Measurements from ENCODE around the gene ASIC4.

The ASIC4 gene

DNA sequence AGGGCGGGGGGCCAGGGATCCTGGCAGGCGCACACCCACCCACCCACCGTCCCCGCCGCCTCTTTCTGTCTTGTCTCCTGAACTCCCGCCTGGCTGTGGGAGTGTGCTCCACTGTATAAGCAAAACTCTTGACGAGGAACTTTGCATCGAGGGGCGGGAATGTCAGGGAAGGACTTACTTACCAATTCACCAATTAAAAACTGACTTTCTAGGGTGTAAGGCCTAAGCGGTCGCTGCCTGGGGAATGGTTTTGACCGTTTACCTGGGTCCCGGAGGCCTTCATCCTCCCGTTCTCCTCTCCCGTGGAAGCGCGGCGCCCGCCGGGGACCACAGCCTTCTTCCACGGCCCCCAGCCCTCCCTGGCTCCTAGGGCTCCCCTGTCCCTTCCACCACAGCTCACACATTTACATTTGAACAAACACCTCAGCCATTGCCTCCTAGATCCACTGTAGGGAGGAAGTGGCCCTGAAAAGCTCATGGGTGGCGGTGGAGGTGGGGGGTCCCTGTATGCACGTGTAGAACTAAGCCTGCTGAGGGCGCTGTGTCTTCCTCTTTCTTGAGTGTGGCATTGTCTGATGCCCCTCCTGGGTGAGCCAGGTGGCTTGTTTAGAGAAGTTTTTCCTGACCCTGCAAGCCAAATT, 8.9 kb downstream of the ASIC4 start:
- no peak for DNase-seq (ENCODE audit: extremely low spot score)
- CTCF ChIA-PET, result interaction anchor here (1.0 to 9.9 kb wide), 5 partner anchors 19 to 121 kb away, joined by 3 to 325 read pairs (median 3); partner anchors contain the start of genes CHPF, GMPPA and TMEM198
- POLR2A ChIA-PET, result interaction anchor here (0.6 kb wide), 1 partner anchor 68 kb away, joined by 3 read pairs; no protein-coding TSS in a partner anchor
- TF ChIP-seq CTCF (IDR thresholded peaks at IDR 0.05; ENCODE audit: control extremely low read depth, extremely low read depth, low read depth, missing control alignments), result no peak

DNA sequence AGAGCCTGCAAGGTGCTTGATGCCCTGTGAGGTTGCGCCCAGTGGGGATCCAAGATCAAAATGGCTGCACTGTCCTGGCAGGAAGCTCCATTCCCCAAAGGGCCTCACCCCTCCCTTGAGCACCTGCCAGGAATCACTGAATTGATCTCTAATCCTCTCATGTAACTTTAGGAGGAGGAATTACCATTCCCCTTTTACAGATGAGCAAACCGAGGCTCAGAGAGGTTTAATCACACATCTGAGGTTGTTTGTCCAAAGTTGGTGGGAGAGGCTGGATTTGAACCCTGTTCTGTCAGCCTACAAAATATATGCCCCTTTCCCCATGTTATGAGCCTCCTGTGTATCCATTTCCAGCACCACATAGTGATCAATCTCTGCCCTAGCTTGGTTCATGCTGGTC, 10.5 kb downstream of the ASIC4 start:
- no peak for DNase-seq (ENCODE audit: extremely low spot score)
- POLR2A ChIA-PET, result no interaction called here
- TF ChIP-seq CTCF (IDR thresholded peaks at IDR 0.05; ENCODE audit: control extremely low read depth, extremely low read depth, low read depth, missing control alignments), result no peak
- CTCF ChIA-PET, result interaction anchor here (0.9 to 9.9 kb wide), 7 partner anchors 17 to 137 kb away, joined by 3 to 325 read pairs (median 4); partner anchors contain the start of genes CHPF, DNPEP, GMPPA and TMEM198

DNA sequence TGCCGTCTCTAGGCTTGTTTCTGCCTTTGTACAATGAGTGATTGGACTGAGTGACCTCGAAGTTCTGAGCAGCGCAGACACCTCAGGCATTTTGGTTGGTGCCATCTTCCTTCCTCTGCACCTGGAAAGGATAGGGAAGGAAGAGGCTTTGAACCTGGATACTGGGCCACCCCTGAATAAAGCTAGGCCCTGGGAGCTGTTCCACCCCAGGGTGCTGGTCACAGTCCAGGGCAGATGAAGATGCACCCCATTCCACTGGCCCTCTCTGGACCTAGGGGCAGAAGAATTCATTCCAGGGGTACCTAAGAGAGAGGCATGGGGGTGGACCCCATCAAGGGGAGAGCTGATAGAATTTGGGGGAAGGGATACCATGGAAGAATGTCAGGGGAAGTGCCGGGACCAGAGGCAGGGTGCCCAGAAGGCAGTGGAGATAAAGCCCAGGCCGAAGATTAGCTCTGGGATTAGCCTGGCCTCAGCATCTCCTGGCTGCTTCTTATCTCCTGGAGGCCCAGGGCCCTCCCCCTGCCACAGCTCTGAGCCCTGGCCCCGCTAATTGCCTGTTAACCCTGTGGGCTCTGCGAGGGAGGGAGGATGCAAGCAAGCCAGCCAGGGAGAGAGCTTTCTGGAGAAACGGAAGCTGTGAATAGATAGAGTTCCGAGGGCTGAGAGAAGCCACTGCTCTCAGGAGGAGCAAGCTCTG, 11.4 kb downstream of the ASIC4 start:
- ChIA-PET CTCF (interaction anchor here (0.9 to 9.9 kb wide), 10 partner anchors 7 to 164 kb away, joined by 3 to 325 read pairs (median 5); partner anchors contain the start of genes CHPF, DNPEP, GMPPA and TMEM198), POLR2A (no interaction called here)
- no peak for TF ChIP-seq CTCF (IDR thresholded peaks at IDR 0.05; ENCODE audit: control extremely low read depth, extremely low read depth, low read depth, missing control alignments)
- DNase-seq (ENCODE audit: extremely low spot score), result no peak

DNA sequence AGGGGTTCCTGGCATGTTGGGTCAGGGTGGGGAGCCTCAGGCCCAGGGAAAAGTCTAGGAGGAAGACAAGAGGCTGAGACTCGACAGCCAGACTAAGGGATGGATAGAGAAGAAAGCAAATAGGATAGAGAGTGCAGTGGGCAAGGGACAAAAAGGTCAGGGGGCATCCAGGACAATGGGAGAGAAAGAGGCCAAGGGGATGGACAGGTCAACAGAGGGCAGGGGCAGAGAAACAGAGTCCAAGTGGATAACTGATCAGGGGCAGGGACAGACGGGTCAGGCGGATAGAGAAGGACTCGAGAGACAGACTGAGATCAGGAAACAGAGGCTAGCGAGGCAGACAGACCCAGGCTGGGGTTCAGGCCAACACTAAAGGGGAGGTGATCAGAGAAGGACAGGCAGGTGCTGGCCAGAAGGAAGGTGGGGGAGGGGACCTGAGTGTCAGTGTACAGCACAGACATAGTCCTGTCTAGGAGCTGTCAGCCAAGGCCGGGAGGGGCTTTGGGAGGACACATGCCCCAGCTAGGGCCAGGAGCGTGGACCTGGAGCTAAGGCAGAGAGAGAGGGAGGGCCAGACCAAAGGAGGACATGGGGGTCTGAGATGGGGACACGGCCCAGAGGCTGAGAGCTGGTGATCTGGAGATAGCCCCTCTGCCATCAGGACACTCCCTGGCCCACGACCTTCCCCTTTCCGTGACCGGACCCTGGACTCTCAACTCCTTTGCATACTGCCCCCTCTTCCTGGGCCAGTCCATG, 12.2 kb downstream of the ASIC4 start:
- ChIA-PET CTCF (interaction anchor here (0.9 to 9.9 kb wide), 7 partner anchors 8 to 163 kb away, joined by 3 to 325 read pairs (median 14); partner anchors contain the start of genes CHPF, GMPPA and TMEM198), POLR2A (no interaction called here)
- TF ChIP-seq CTCF (IDR thresholded peaks at IDR 0.05; ENCODE audit: control extremely low read depth, extremely low read depth, low read depth, missing control alignments), result no peak
- DNase-seq (ENCODE audit: extremely low spot score), result no peak

DNA sequence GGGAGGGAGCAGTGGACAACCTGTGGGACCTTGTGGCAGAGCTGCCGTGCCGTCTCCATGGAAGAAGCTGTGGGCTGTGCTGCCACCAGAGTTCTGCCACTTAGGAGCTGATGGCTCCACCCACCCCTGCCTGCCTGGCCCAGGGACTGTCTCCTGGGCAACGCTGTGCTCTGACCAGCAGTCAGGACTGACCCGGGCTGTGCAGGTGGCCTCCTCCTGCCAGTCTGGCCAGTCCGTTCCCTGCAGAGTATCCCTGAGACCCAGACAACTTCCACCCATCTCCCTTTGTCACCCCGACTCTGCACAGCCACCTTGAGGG, 12.8 kb downstream of the ASIC4 start:
- CTCF ChIA-PET, result interaction anchor here (1.5 to 9.9 kb wide), 7 partner anchors 9 to 125 kb away, joined by 3 to 325 read pairs (median 77); partner anchors contain the start of genes CHPF, GMPPA and TMEM198
- TF ChIP-seq CTCF (IDR thresholded peaks at IDR 0.05; ENCODE audit: control extremely low read depth, extremely low read depth, low read depth, missing control alignments), result no peak
- POLR2A ChIA-PET, result no interaction called here
- no peak for DNase-seq (ENCODE audit: extremely low spot score)

DNA sequence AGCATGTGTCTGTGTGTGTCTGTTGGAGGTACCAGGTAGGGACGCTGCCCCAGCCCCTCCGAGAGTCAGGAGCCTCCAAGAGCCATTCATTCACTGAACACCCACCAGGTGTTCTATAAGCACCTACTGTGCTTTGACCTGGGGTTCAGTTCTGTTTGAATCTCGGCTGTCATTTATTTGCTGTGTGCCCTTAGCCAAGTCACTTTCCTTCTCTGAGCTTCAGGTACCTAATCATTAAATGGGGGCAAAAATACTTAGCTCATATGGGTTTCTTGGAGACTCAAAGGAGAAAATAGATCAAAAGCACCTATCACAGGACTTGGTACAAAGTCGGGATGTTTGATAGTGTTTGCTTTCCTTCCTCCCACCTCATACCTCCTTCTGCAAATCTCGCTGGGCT, 13.2 kb downstream of the ASIC4 start:
- ChIA-PET CTCF (interaction anchor here (1.4 to 9.9 kb wide), 11 partner anchors 9 to 125 kb away, joined by 3 to 325 read pairs (median 26); partner anchors contain the start of genes CHPF, GMPPA and TMEM198), POLR2A (no interaction called here)

More for the DNA sequence above, 13.2 kb downstream of the ASIC4 start:
- DNase-seq (ENCODE audit: extremely low spot score), result no peak
- TF ChIP-seq CTCF (IDR thresholded peaks at IDR 0.05; ENCODE audit: control extremely low read depth, extremely low read depth, low read depth, missing control alignments), result no peak
